GM23248 (cell line): ENCODE results near the gene ELOVL5. TPM values are rescaled to one million over a fixed set of nuclear protein-coding genes. Genes with fewer than 3 reads are reported as not detected.
A peak's percentile ranks its signal among the peaks of the same experiment; 100 is the strongest.

Experiments
- DNase-seq: peaks from one replicate; pipeline ENCODE4 v3.0.0-alpha.2; 2015
- H2AFZ ChIP-seq: fragments of 200-600 bp; sonication (generic); 2 replicates; pipeline ENCODE4 v1.6.1; 2016; ENCODE audit warnings: antibody characterized with exemption
- H3F3A ChIP-seq: fragments of 200-600 bp; sonication (generic); 2 replicates; pipeline ENCODE4 v1.6.1; 2016; ENCODE audit warnings: mild to moderate bottlenecking, antibody characterized with exemption, mixed run types; ENCODE audit not compliant: insufficient read depth
- H3K27ac ChIP-seq: fragments of 200-600 bp; sonication (generic); 2 replicates; pipeline ENCODE4 v1.5.1; 2016; ENCODE audit warnings: mild to moderate bottlenecking
- H3K27me3 ChIP-seq: fragments of 200-600 bp; sonication (generic); replicated peaks from 2 replicates; pipeline ENCODE4 v1.6.1; 2016; ENCODE audit warnings: mild to moderate bottlenecking; ENCODE audit not compliant: insufficient read depth
- H3K36me3 ChIP-seq: fragments of 200-600 bp; sonication (generic); 2 replicates; pipeline ENCODE4 v1.6.1; 2016; ENCODE audit warnings: low read depth, mild to moderate bottlenecking
- H3K4me1 ChIP-seq: fragments of 200-600 bp; sonication (generic); 2 replicates; pipeline ENCODE4 v1.6.1; 2016; ENCODE audit warnings: mild to moderate bottlenecking; ENCODE audit not compliant: insufficient read depth
- H3K4me2 ChIP-seq: fragments of 200-600 bp; sonication (generic); one replicate; pipeline ENCODE4 v1.6.1; 2016; ENCODE audit warnings: mild to moderate bottlenecking; ENCODE audit not compliant: unreplicated experiment
- H3K4me3 ChIP-seq: fragments of 200-600 bp; sonication (generic); 2 replicates; pipeline ENCODE4 v1.5.1; 2016; ENCODE audit warnings: mild to moderate bottlenecking
- H3K79me2 ChIP-seq: fragments of 200-600 bp; sonication (generic); 2 replicates; pipeline ENCODE4 v1.6.1; 2016; ENCODE audit warnings: mild to moderate bottlenecking; ENCODE audit not compliant: insufficient read depth
- H3K9ac ChIP-seq: fragments of 200-600 bp; sonication (generic); 2 replicates; pipeline ENCODE4 v1.6.1; 2016; ENCODE audit warnings: mild to moderate bottlenecking
- H3K9me2 ChIP-seq: fragments of 200-600 bp; sonication (generic); 2 replicates; pipeline ENCODE4 v1.6.1; 2016; ENCODE audit warnings: mixed run types, mild to moderate bottlenecking, moderate library complexity; ENCODE audit not compliant: insufficient read depth
- H3K9me3 ChIP-seq: fragments of 200-600 bp; sonication (generic); one replicate; pipeline ENCODE4 v1.6.1; 2017; ENCODE audit warnings: low read depth
- H4K20me1 ChIP-seq: fragments of 200-600 bp; sonication (generic); 2 replicates; pipeline ENCODE4 v1.6.0; 2016; ENCODE audit not compliant: insufficient read depth
- EZH2 ChIP-seq: fragments of 200-600 bp; sonication (generic); IDR thresholded peaks from 2 replicates; pipeline ENCODE4 v1.6.1; 2018; ENCODE audit warnings: antibody characterized with exemption, mild to moderate bottlenecking; ENCODE audit not compliant: insufficient read depth, poor library complexity, severe bottlenecking
- EZH2phosphoT487 ChIP-seq: fragments of 200-600 bp; sonication (generic); IDR thresholded peaks from 2 replicates; pipeline ENCODE4 v1.6.1; 2018; ENCODE audit warnings: antibody characterized with exemption, moderate library complexity, mild to moderate bottlenecking, low read depth; ENCODE audit not compliant: insufficient read depth
- WGBS, 2 experiments: methylation state at CpG; one replicate each; pipeline ENCODE4 v1.1.6; 2015 to 2017; ENCODE audit warnings: low lambda C conversion rate in 2 of 2, low coverage in 1 of 2; ENCODE audit errors: missing lambda C conversion rate in 2 of 2; 5-methylcytosine and 5-hydroxymethylcytosine counted together
- in situ Hi-C: fragments of 300-500 bp; cut with MboI; formaldehyde crosslinking; loops from 2 replicates; pipeline ENCODE4 v1.15.0; 2020
- polyA plus RNA-seq: library from polyadenylated mRNA; unstranded; fragments of >200 nt; fragmentation: Nextera tagmentation; extraction: Ambion mirVana; gene quantifications from 2 replicates; pipeline ENCODE4 v1.2.1, GENCODE V29; 2016
- total RNA-seq: library from RNA; depleted of rRNA; stranded (reverse); fragments of >200 nt; shearing (Covaris generic); gene quantifications from 2 replicates; pipeline ENCODE4 v1.2.3, GENCODE V29; 2014

ELOVL5 gene
- total and polyA plus RNA-seq, 2 experiments from 2014 or later, result 70.8 to 87.3 TPM

DNA sequence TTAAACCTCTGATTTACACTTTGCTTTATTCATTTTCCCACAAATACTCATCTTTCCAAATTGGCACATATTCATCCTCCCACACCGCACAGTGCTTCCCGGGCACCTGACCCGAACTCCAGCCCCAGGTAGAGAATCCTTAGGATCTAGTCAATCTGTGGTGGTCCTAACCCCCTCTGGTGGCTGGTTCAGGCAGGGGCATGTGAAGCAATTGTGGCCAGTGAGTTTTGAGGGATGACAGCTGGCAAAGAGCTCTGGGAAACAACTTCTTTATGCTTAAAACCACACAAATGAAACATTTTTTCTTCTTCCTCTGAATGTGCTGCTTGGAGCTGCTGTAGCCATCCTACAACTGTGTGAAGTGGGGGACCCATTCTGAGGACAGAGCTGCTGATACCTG lies 54.7 kb downstream of the ELOVL5 start:
- peaks cover 56% of the 10 kb centered on the region for H3K79me2 ChIP-seq
- H3K4me3 ChIP-seq, result no peak overlapping the region
- H3K27ac ChIP-seq, result no peak overlapping the region
- H3F3A ChIP-seq, result 0 out of 2 replicates have a peak, but pooled peaks cover 3% of the 10 kb centered on the region
- H3K36me3 ChIP-seq, result no peaks in the 10 kb centered on the region; the same call in 1 of the 2 replicates
- no peak overlapping the region for H3K4me2 ChIP-seq
- DNase-seq, result peak; percentile 35
- H4K20me1 ChIP-seq, result no peaks in the 10 kb centered on the region
- no peak overlapping the region for H3K9ac ChIP-seq
- no peaks in the 10 kb centered on the region for H3K27me3 ChIP-seq
- H2AFZ ChIP-seq, result no peak overlapping the region
- WGBS, 2 experiments, result 96 to 98% methylated on average over 3 of the region's 3 CpGs
- H3K9me3 ChIP-seq, result no peaks in the 10 kb centered on the region
- in situ Hi-C loops, result no loop called here
- no peak for TF ChIP-seq EZH2phosphoT487
- TF ChIP-seq EZH2, result no peak
- H3K9me2 ChIP-seq, result no peaks in the 10 kb centered on the region
- peaks cover 12% of the 10 kb centered on the region for H3K4me1 ChIP-seq

- in situ Hi-C loops, result no loop called here
- H3K4me1 ChIP-seq, result peaks cover 12% of the 10 kb centered on the region
- H3K79me2 ChIP-seq, result peaks cover 52% of the 10 kb centered on the region
- no peak for DNase-seq
- no peak overlapping the region for H3K9ac ChIP-seq
- H3K4me2 ChIP-seq, result no peak overlapping the region
- H3K27me3 ChIP-seq, result no peaks in the 10 kb centered on the region
- no peaks in the 10 kb centered on the region for H3K9me2 ChIP-seq
- H4K20me1 ChIP-seq, result no peaks in the 10 kb centered on the region
- no peak overlapping the region for H3K27ac ChIP-seq
- 0 out of 2 replicates have a peak, but pooled peaks cover 3% of the 10 kb centered on the region for H3F3A ChIP-seq
- no peak overlapping the region for H2AFZ ChIP-seq
- WGBS, 2 experiments, result 71 to 86% methylated on average over 3 of the region's 3 CpGs
- H3K4me3 ChIP-seq, result no peak overlapping the region
- H3K9me3 ChIP-seq, result no peaks in the 10 kb centered on the region
- no peaks in the 10 kb centered on the region; the same call in 1 of the 2 replicates for H3K36me3 ChIP-seq
- TF ChIP-seq EZH2 (no peak), EZH2phosphoT487 (no peak)
Measured at GRCh38 chr6:53293691-53294090, 55.1 kb downstream of the ELOVL5 start.

GRCh38 chr6:53290537-53291510 lies 57.9 kb downstream of the ELOVL5 start:
- peaks cover 27% of the 10 kb centered on the region for H3K79me2 ChIP-seq
- peaks cover 12% of the 10 kb centered on the region for H3K4me1 ChIP-seq
- no peak overlapping the region for H3K4me2 ChIP-seq
- no peak overlapping the region for H3K4me3 ChIP-seq
- no peak overlapping the region for H3K9ac ChIP-seq
- no peak overlapping the region for H3K27ac ChIP-seq
- no peaks in the 10 kb centered on the region; the same call in 1 of the 2 replicates for H3K36me3 ChIP-seq
- no peak overlapping the region for H2AFZ ChIP-seq
- no peaks in the 10 kb centered on the region for H3K27me3 ChIP-seq
- H3K9me3 ChIP-seq, result no peaks in the 10 kb centered on the region
- 0 out of 2 replicates have a peak, but pooled peaks cover 3% of the 10 kb centered on the region for H3F3A ChIP-seq
- WGBS, 2 experiments, result 100% methylated on average over 2 of the region's 2 CpGs
- no peak for DNase-seq
- H4K20me1 ChIP-seq, result no peaks in the 10 kb centered on the region
- in situ Hi-C loops, result no loop called here
- no peak for TF ChIP-seq EZH2phosphoT487
- no peak for TF ChIP-seq EZH2
- H3K9me2 ChIP-seq, result no peaks in the 10 kb centered on the region

- no peaks in the 10 kb centered on the region for H3K9me2 ChIP-seq
- no peak overlapping the region for H3K27ac ChIP-seq
- no peaks in the 10 kb centered on the region for H4K20me1 ChIP-seq
- TF ChIP-seq EZH2 (no peak), EZH2phosphoT487 (no peak)
- H3K9me3 ChIP-seq, result no peaks in the 10 kb centered on the region
- H3K4me2 ChIP-seq, result no peak overlapping the region
- no peak for DNase-seq
- H3F3A ChIP-seq, result peaks cover 7% of the 10 kb centered on the region; the same call in 1 of the 2 replicates
- peaks cover 10% of the 10 kb centered on the region for H3K4me1 ChIP-seq
- peaks cover 20% of the 10 kb centered on the region for H3K79me2 ChIP-seq
- no peak overlapping the region for H3K4me3 ChIP-seq
- 76 to 81% methylated on average over 9 of the region's 9 CpGs for WGBS, 2 experiments
- no peaks in the 10 kb centered on the region for H3K27me3 ChIP-seq
- H3K9ac ChIP-seq, result no peak overlapping the region
- no peaks in the 10 kb centered on the region; the same call in 1 of the 2 replicates for H3K36me3 ChIP-seq
- in situ Hi-C loops, result no loop called here
- H2AFZ ChIP-seq, result no peak overlapping the region
Measured at GRCh38 chr6:53287336-53288225, 61.2 kb downstream of the ELOVL5 start.
